IMR-90 (cell line): Measurements from ENCODE around the gene CDH13. TPM values are rescaled to one million over a fixed set of nuclear protein-coding genes. Genes with fewer than 3 reads are reported as not detected.
A peak's percentile ranks its signal among the peaks of the same experiment; 100 is the strongest.

Source experiments
- ATAC-seq: fragments of 200-7000 bp; cut with Tn5 transposase; 2 replicates; pipeline ENCODE4 v1.9.1; 2020; ENCODE audit warnings: low read depth, mild to moderate bottlenecking, moderate library complexity
- BruUV-seq: library from RNA; stranded (reverse); fragments of 400-500 nt; replicated peaks from 2 replicates; lab custom pipeline; 2021; lab: Mats Ljungman, UMichigan
- CTCF ChIA-PET: fragments of 300-600 bp; formaldehyde crosslinking; extraction: SDS; loops from one replicate; lab custom pipeline; 2021; ENCODE audit warnings: antibody characterized with exemption; lab: Yijun Ruan, JAX
- POLR2A ChIA-PET: fragments of 300-600 bp; sonication (Branson Sonifier 250); formaldehyde crosslinking; loops from one replicate; lab custom pipeline; 2022; ENCODE audit warnings: antibody characterized with exemption; ENCODE audit not compliant: unreplicated experiment; lab: Charles Lee
- DNase-seq: peaks from one replicate; pipeline ENCODE4 v3.0.0; 2013
- H2AFZ ChIP-seq: replicated peaks from 2 replicates; pipeline ENCODE3; 2013; ENCODE audit warnings: low read length, mild to moderate bottlenecking; ENCODE audit not compliant: poor library complexity
- H2AK5ac ChIP-seq: 2 replicates; pipeline ENCODE4 v1.6.1; 2013; ENCODE audit warnings: low read depth, low read length, inconsistent platforms
- H2AK9ac ChIP-seq: replicated peaks from 2 replicates; pipeline ENCODE3; 2013; ENCODE audit warnings: mild to moderate bottlenecking, low read depth, low read length, moderate library complexity; ENCODE audit not compliant: poor library complexity
- H2BK120ac ChIP-seq: 2 replicates; pipeline ENCODE4 v1.6.1; 2013; ENCODE audit warnings: low read depth, low read length, inconsistent platforms
- H2BK15ac ChIP-seq: 3 replicates; pipeline ENCODE4 v1.6.1; 2013; ENCODE audit warnings: low read depth, low read length, inconsistent platforms
- H2BK20ac ChIP-seq: 2 replicates; pipeline ENCODE4 v1.6.1; 2013; ENCODE audit warnings: low read depth, mild to moderate bottlenecking, inconsistent platforms, low read length, moderate library complexity
- H2BK5ac ChIP-seq: 2 replicates; pipeline ENCODE4 v1.6.1; 2013; ENCODE audit warnings: mild to moderate bottlenecking, low read depth, low read length, inconsistent platforms; ENCODE audit not compliant: poor library complexity, severe bottlenecking
- H3K14ac ChIP-seq: replicated peaks from 2 replicates; pipeline ENCODE4 v1.6.1; 2013; ENCODE audit warnings: low read depth, low read length, inconsistent platforms
- H3K18ac ChIP-seq: 2 replicates; pipeline ENCODE4 v1.6.1; 2013; ENCODE audit warnings: low read depth, low read length, control low read depth
- H3K23ac ChIP-seq: 2 replicates; pipeline ENCODE4 v1.6.1; 2013; ENCODE audit warnings: low read depth, low read length, inconsistent platforms
- H3K27ac ChIP-seq: 2 replicates; pipeline ENCODE4 v1.5.1; 2013; ENCODE audit warnings: mild to moderate bottlenecking, control low read depth, low read length; ENCODE audit not compliant: insufficient read depth
- H3K27me3 ChIP-seq: 2 replicates; pipeline ENCODE4 v1.6.1; 2013; ENCODE audit warnings: low read length; ENCODE audit not compliant: control insufficient read depth, insufficient read depth
- H3K36me3 ChIP-seq: 2 replicates; pipeline ENCODE4 v1.6.1; 2013; ENCODE audit warnings: low read length, mixed read lengths; ENCODE audit not compliant: control insufficient read depth, insufficient read depth
- H3K4ac ChIP-seq: 2 replicates; pipeline ENCODE4 v1.6.1; 2013; ENCODE audit warnings: low read depth, low read length, inconsistent platforms
- H3K4me1 ChIP-seq: 2 replicates; pipeline ENCODE4 v1.6.1; 2013; ENCODE audit warnings: low read length, mixed read lengths; ENCODE audit not compliant: control insufficient read depth, insufficient read depth
- H3K4me2 ChIP-seq: 2 replicates; pipeline ENCODE4 v1.6.1; 2013; ENCODE audit warnings: low read depth, mild to moderate bottlenecking, control low read depth, low read length, moderate library complexity
- H3K4me3 ChIP-seq: 2 replicates; pipeline ENCODE4 v1.5.1; 2013; ENCODE audit warnings: low read depth, mild to moderate bottlenecking, control low read depth, low read length, moderate library complexity; ENCODE audit not compliant: insufficient read depth
- H3K56ac ChIP-seq: 2 replicates; pipeline ENCODE4 v1.6.1; 2013; ENCODE audit warnings: low read length, inconsistent platforms; ENCODE audit not compliant: insufficient read depth; ENCODE audit errors: extremely low read depth
- H3K79me1 ChIP-seq, 2 experiments: 2 replicates each; pipeline ENCODE4 v1.6.1; 2013; ENCODE audit warnings: low read length in 2 of 2, inconsistent platforms in 1 of 2, low read depth in 1 of 2
- H3K9ac ChIP-seq: 2 replicates; pipeline ENCODE4 v1.6.1; 2013; ENCODE audit warnings: low read depth, low read length, control low read depth
- H3K9me1 ChIP-seq: 2 replicates; pipeline ENCODE4 v1.6.1; 2013; ENCODE audit warnings: low read length, inconsistent platforms; ENCODE audit not compliant: insufficient read depth
- H3K9me3 ChIP-seq: 2 replicates; pipeline ENCODE4 v1.6.1; 2013; ENCODE audit warnings: low read length; ENCODE audit not compliant: control insufficient read depth, insufficient read depth
- H4K20me1 ChIP-seq: 2 replicates; pipeline ENCODE4 v1.6.1; 2013; ENCODE audit warnings: low read length, inconsistent platforms; ENCODE audit not compliant: insufficient read depth
- H4K5ac ChIP-seq: 2 replicates; pipeline ENCODE4 v1.6.1; 2013; ENCODE audit warnings: mild to moderate bottlenecking, low read depth, low read length, control low read depth
- H4K8ac ChIP-seq, 2 experiments: 2 replicates each; pipeline ENCODE4 v1.6.1; 2013; ENCODE audit warnings: low read depth in 2 of 2, low read length in 2 of 2, control low read depth in 1 of 2, inconsistent platforms in 1 of 2
- H4K91ac ChIP-seq: 2 replicates; pipeline ENCODE4 v1.6.1; 2013; ENCODE audit warnings: low read depth, low read length, inconsistent platforms; ENCODE audit not compliant: insufficient read depth
- BHLHE40 ChIP-seq: fragments of 150-350 bp; IDR thresholded peaks from 2 replicates; pipeline ENCODE4 v1.6.1; 2016; ENCODE audit warnings: mild to moderate bottlenecking, low read depth, low read length
- SMC3 ChIP-seq: fragments of 150-350 bp; IDR thresholded peaks from 2 replicates; pipeline ENCODE4 v1.6.1; 2016; ENCODE audit warnings: low read depth, mild to moderate bottlenecking, antibody characterized with exemption, low read length, moderate library complexity
- WGBS, 2 experiments: methylation state at CpG; one replicate each; pipeline versions ENCODE4 v1.1.5 to v1.1.7; 2013; ENCODE audit warnings: missing lambda C conversion rate in 2 of 2; ENCODE audit not compliant: insufficient read length in 1 of 2; ENCODE audit errors: extremely low coverage in 2 of 2; 5-methylcytosine and 5-hydroxymethylcytosine counted together
- dilution Hi-C: fragments of 300-500 bp; cut with HindIII; formaldehyde crosslinking; loops from one replicate; pipeline ENCODE4 v1.14.3; 2018; ENCODE audit warnings: low sequenced_read_pairs; ENCODE audit not compliant: unreplicated experiment
- in situ Hi-C: fragments of 300-500 bp; cut with MboI; formaldehyde crosslinking; loops from 3 replicates; pipeline ENCODE4 v1.14.3; 2019; ENCODE audit warnings: low sequenced_read_pairs, inconsistent platforms, mixed read lengths
- intact Hi-C: fragments of 100-400 bp; cut with micrococcal nuclease; formaldehyde crosslinking; loops from 2 replicates; pipeline ENCODE4 v1.10.0; 2022
- polyA plus RNA-seq, 3 experiments: library from polyadenylated mRNA; depleted of rRNA; stranded (reverse); fragments of >200 nt; gene quantifications; 2 replicates each; pipeline ENCODE4 v1.2.3, GENCODE V29; 2012; ENCODE audit warnings: low replicate concordance in 1 of 3
- total RNA-seq: library from RNA; depleted of rRNA; stranded (reverse); fragments of >200 nt; gene quantifications from 2 replicates; pipeline ENCODE4 v1.2.3, GENCODE V29; 2012
- TF ChIP-seq, protein P1 (sequence below): fragments of 150-350 bp; IDR thresholded peaks from 2 replicates; pipeline ENCODE4 v1.6.1; 2016; ENCODE audit warnings: low read depth, mild to moderate bottlenecking, low read length, moderate library complexity, borderline replicate concordance

Gene CDH13
- total and polyA plus RNA-seq, 2 of the 4 experiments (the other 2 are of a cell fraction): 61.6 to 74.7 TPM

DNA sequence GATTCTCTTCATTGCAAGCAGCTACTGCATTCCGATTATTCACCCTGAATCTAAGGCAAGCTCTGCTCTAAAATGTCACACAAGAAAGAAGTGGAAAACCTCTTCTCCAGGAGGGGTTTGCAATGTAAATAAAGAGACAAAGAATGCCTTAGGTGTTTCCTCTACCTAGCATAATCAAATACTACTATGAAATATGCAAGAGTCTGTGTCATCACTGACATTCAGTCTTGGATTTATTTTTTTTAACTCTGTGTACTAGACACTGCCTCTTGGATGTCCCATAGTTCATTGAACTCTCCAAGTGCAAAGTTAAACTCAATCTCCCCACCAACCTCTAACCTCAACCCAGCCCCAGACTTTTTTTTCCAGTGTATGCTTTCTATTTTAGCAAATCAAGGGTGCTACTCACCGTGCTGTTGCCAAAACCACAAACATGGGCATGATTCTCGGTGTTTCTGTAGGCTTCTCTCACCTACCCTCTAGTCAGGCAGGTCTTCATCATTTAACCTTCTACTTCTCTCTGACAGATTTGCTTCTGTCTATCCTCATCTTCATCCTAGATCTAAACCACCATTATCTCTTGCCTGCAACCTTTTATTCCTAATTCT, 329.1 kb downstream of the CDH13 start:
- no peaks in the 10 kb centered on the region for H3K9me3 ChIP-seq
- in situ Hi-C loops: no loop called here
- no peak overlapping the region for H3K56ac ChIP-seq
- H2BK5ac ChIP-seq: no peak overlapping the region
- no peak overlapping the region for H2AK9ac ChIP-seq
- intact Hi-C loops: loop anchor here (10.0 kb wide), 1 partner anchor 209 kb away; no protein-coding TSS in a partner anchor
- peaks cover 0 to 27% of the 10 kb centered on the region in 2 experiments; a peak in 1 of 4 replicates for H3K79me1 ChIP-seq
- no peak overlapping the region for H4K8ac ChIP-seq
- ATAC-seq: 0 out of 2 replicates have a peak, but pooled peaks have one; percentile 35
- 0 out of 2 replicates have a peak, but pooled peaks cover 2% of the 10 kb centered on the region for H3K9me1 ChIP-seq
- no peak overlapping the region for H3K9ac ChIP-seq
- H2AFZ ChIP-seq: no peak overlapping the region
- H2BK20ac ChIP-seq: no peak overlapping the region
- H3K14ac ChIP-seq: no peak overlapping the region; the same call in 1 of the 2 replicates
- no peak overlapping the region for H2BK120ac ChIP-seq
- no peak overlapping the region for H4K5ac ChIP-seq
- H3K4me1 ChIP-seq: peaks cover 2% of the 10 kb centered on the region; the same call in 1 of the 2 replicates
- no TSS peak for BruUV-seq
- dilution Hi-C loops: no loop called here
- TF ChIP-seq SMC3 (no peak), BHLHE40 (no peak)
- TF ChIP-seq, protein P1, sequence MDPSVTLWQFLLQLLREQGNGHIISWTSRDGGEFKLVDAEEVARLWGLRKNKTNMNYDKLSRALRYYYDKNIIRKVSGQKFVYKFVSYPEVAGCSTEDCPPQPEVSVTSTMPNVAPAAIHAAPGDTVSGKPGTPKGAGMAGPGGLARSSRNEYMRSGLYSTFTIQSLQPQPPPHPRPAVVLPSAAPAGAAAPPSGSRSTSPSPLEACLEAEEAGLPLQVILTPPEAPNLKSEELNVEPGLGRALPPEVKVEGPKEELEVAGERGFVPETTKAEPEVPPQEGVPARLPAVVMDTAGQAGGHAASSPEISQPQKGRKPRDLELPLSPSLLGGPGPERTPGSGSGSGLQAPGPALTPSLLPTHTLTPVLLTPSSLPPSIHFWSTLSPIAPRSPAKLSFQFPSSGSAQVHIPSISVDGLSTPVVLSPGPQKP: no peak
- POLR2A ChIA-PET: no interaction called here
- no peak overlapping the region for H3K4me3 ChIP-seq
- H4K91ac ChIP-seq: no peak overlapping the region
- CTCF ChIA-PET: no interaction called here
- DNase-seq: peak; percentile 31
- H3K4ac ChIP-seq: no peak overlapping the region
- no peak overlapping the region for H3K23ac ChIP-seq
- no peaks in the 10 kb centered on the region for H4K20me1 ChIP-seq
- no peak overlapping the region for H3K4me2 ChIP-seq
- no peak overlapping the region for H3K18ac ChIP-seq
- no peak overlapping the region for H2AK5ac ChIP-seq
- WGBS, 2 experiments: 94% methylated on average over 2 of the region's 3 CpGs; no CpG with 5 or more reads in 1 of the 2 experiments
- H3K36me3 ChIP-seq: no peaks in the 10 kb centered on the region
- H2BK15ac ChIP-seq: no peak overlapping the region
- H3K27ac ChIP-seq: no peak overlapping the region
- no peaks in the 10 kb centered on the region for H3K27me3 ChIP-seq
